Spleen (tissue), 11 donors: Measurements from ENCODE around the gene PAX5. TPM values are rescaled to one million over a fixed set of nuclear protein-coding genes. Genes with fewer than 3 reads are reported as not detected.

Experiments used
- DNase-seq: peaks from one replicate; pipeline ENCODE4 v3.0.0-alpha.2; 2020
- H3K27ac ChIP-seq, 8 donors: fragments of 200-600 bp; sonication (generic) in 7 of 8; 1 replicate in 4 of 8; 2 replicates in 4 of 8; pipeline versions ENCODE4 v1.5.0 to v1.8.0; 2016 to 2021; ENCODE audit warnings: inconsistent platforms in 4 of 8, mild to moderate bottlenecking in 4 of 8, moderate library complexity in 1 of 8
- H3K27me3 ChIP-seq, 7 donors: fragments of 200-600 bp; sonication (generic) in 6 of 7; replicated peaks in 1 of 7; 1 replicate in 4 of 7; 2 replicates in 3 of 7; pipeline versions ENCODE4 v1.5.0 to v1.8.0; 2016 to 2021; ENCODE audit warnings: inconsistent platforms in 3 of 7, mild to moderate bottlenecking in 1 of 7
- H3K36me3 ChIP-seq, 6 donors: fragments of 200-600 bp; sonication (generic) in 5 of 6; 1 replicate in 4 of 6; 2 replicates in 2 of 6; pipeline versions ENCODE4 v1.5.0 to v1.8.0; 2016 to 2021; ENCODE audit warnings: inconsistent platforms in 2 of 6
- H3K4me1 ChIP-seq, 6 donors: fragments of 200-600 bp; sonication (generic) in 5 of 6; 1 replicate in 3 of 6; 2 replicates in 3 of 6; pipeline versions ENCODE4 v1.5.0 to v1.8.0; 2016 to 2021; ENCODE audit warnings: inconsistent platforms in 3 of 6
- H3K4me3 ChIP-seq, 8 donors: fragments of 200-600 bp; sonication (generic) in 7 of 8; 1 replicate in 4 of 8; 2 replicates in 4 of 8; pipeline versions ENCODE4 v1.5.0 to v1.8.0; 2016 to 2021; ENCODE audit warnings: inconsistent platforms in 4 of 8, mild to moderate bottlenecking in 4 of 8, moderate library complexity in 2 of 8
- H3K9me3 ChIP-seq, 8 donors: fragments of 200-600 bp; sonication (generic) in 7 of 8; 1 replicate in 4 of 8; 2 replicates in 4 of 8; pipeline versions ENCODE4 v1.5.0 to v1.8.0; 2016 to 2021; ENCODE audit warnings: inconsistent platforms in 4 of 8
- POLR2A ChIP-seq, 3 donors: fragments of 450-650 bp; IDR thresholded peaks; one replicate each; pipeline ENCODE4 v1.5.1; 2017; ENCODE audit warnings: antibody characterized with exemption in 3 of 3, mild to moderate bottlenecking in 1 of 3
- POLR2AphosphoS5 ChIP-seq, 3 donors: sonication (generic); formaldehyde crosslinking; IDR thresholded peaks; one replicate each; pipeline ENCODE4 v1.5.1; 2017; ENCODE audit warnings: antibody characterized with exemption in 3 of 3
- WGBS, 5 donors: extraction: QIAGEN DNeasy Blood & Tissue Kit in 3 of 5; methylation state at CpG; one replicate each; pipeline versions ENCODE4 v1.1.5 to v1.1.7; 2013 to 2018; 5-methylcytosine and 5-hydroxymethylcytosine counted together
- intact Hi-C: fragments of 100-400 bp; cut with DNase I; formaldehyde crosslinking; loops from one replicate; pipeline ENCODE4 v1.15.0; 2023; ENCODE audit warnings: low total_unique reads
- polyA plus RNA-seq, 3 donors: library from polyadenylated mRNA; stranded (reverse); fragments of 200-250 nt; gene quantifications; one replicate each; pipeline ENCODE4 v1.2.1, GENCODE V29; 2013
- total RNA-seq, 7 donors: library from RNA; depleted of rRNA in 3 of 7; stranded (reverse); fragments of >200 nt in 3 of 7; fragmentation: NEBNext Ultra II Directional in 4 of 7; extraction: Animal tissue kit (Norgen Biotek cat#: 25700) in 4 of 7; gene quantifications; one replicate each; pipeline versions ENCODE4 v1.1.0 to v1.2.1, GENCODE V29; 2016 to 2021
- TF ChIP-seq, protein P1 (sequence below), 11 experiments: fragments of 200-600 bp in 7 of 11; fragments of 450-650 bp in 4 of 11; sonication (generic) in 4 of 11; IDR thresholded peaks in 8 of 11; conservative IDR thresholded peaks in 3 of 11; 1 replicate in 7 of 11; 2 replicates in 4 of 11; pipeline versions ENCODE4 v1.4.0 to v1.8.0; 2016 to 2021; ENCODE audit warnings: antibody characterized with exemption in 11 of 11, inconsistent platforms in 4 of 11, mild to moderate bottlenecking in 1 of 11
- donor health status: healthy with polysubstance abuse.
- donor health status: DM: no; HTN: no; CAD: no; lungs with moderate emphysema.
- donor health status: DM: no; HTN: no; CAD: no.
- donor health status: Bipolar disorder and iron deficiency.
- donor health status: healthy.
- donor health status: DM: no; HTN: no; CAD: no.
- donor health status: DM: yes; HTN: yes; CAD: no.

The PAX5 gene
- total and polyA plus RNA-seq, 10 donors: 15.9 to 120 (median 53.0) TPM

DNA sequence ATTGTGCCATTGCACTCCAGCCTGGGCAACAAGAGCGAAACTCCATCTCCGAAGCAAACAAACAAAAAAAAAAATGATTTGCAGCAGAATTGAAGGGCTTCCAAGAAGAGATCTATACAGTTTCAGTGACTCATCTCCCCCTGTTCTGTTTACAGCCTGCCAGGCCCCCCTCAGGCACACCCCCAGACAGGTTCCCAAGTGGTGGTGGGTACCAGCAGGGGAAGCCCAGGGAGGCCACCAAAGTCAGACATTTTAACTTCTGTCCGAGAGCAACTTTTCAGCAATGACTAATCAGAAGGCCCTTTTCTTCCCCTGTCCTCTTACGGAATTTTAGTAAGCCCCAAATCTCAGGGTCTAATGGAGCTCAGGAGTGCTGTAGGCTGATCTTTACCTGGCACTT lies 98.7 kb downstream of the PAX5 start:
- peaks cover 0 to 9% (median 6%) of the 10 kb centered on the region in 8 donors for H3K9me3 ChIP-seq
- TF ChIP-seq POLR2AphosphoS5 (IDR thresholded peaks at IDR 0.05) (no peak), POLR2A (IDR thresholded peaks at IDR 0.05) (no peak)
- TF ChIP-seq, protein P1, sequence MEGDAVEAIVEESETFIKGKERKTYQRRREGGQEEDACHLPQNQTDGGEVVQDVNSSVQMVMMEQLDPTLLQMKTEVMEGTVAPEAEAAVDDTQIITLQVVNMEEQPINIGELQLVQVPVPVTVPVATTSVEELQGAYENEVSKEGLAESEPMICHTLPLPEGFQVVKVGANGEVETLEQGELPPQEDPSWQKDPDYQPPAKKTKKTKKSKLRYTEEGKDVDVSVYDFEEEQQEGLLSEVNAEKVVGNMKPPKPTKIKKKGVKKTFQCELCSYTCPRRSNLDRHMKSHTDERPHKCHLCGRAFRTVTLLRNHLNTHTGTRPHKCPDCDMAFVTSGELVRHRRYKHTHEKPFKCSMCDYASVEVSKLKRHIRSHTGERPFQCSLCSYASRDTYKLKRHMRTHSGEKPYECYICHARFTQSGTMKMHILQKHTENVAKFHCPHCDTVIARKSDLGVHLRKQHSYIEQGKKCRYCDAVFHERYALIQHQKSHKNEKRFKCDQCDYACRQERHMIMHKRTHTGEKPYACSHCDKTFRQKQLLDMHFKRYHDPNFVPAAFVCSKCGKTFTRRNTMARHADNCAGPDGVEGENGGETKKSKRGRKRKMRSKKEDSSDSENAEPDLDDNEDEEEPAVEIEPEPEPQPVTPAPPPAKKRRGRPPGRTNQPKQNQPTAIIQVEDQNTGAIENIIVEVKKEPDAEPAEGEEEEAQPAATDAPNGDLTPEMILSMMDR (IDR thresholded peaks at IDR 0.05 in 8 of 11, conservative IDR thresholded peaks at IDR 0.05 in 3 of 11): no peak
- H3K4me3 ChIP-seq: no peak overlapping the region
- DNase-seq: no peak
- H3K4me1 ChIP-seq: peaks cover 0 to 33% (median 8%) of the 10 kb centered on the region in 6 donors
- H3K36me3 ChIP-seq: peaks cover 0 to 46% (median 0%) of the 10 kb centered on the region in 6 donors
- intact Hi-C loops: no loop called here
- H3K27ac ChIP-seq: peak overlapping the region in 1 of 8 donors; percentile 30
- peaks cover 0 to 8% (median 0%) of the 10 kb centered on the region in 7 donors for H3K27me3 ChIP-seq
- 75 to 86% (median 83%) methylated on average over 4 of the region's 4 CpGs for WGBS, 5 donors

DNA sequence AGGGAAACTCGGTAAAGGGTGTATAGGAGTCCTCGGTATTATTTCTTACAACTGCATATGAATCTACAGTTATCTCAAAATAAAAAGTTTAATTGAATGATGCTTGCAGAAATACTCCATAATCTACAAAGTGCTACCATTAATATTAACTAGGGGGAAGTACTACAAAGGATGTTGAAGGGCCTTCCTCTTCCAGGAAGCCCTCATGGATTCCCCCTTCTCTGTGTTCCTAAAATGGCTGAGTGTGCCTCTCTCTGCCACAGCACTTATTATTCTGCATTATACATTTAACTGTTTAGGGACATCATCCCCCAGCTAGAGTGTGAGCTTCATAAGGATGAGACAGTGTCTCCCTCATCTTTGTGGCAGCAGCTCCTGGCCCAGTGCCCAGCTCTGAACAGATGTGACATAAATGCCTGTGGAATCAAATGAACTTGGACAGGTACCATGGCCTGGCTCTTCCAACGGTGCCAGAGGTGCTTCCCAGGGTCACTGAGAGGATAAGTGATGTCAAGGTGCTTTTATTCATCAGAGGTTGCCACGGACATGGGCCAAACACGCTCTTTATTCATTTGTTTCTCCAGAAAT lies 99.5 kb downstream of the PAX5 start:
- Histone ChIP-seq H3K27ac (no peak overlapping the region), H3K4me3 (no peak overlapping the region), H3K4me1 (peaks cover 0 to 26% (median 8%) of the 10 kb centered on the region in 6 donors), H3K36me3 (peaks cover 0 to 41% (median 0%) of the 10 kb centered on the region in 6 donors), H3K9me3 (peaks cover 0 to 9% (median 6%) of the 10 kb centered on the region in 8 donors), H3K27me3 (peaks cover 0 to 8% (median 0%) of the 10 kb centered on the region in 7 donors)
- TF ChIP-seq POLR2A (IDR thresholded peaks at IDR 0.05) (no peak), POLR2AphosphoS5 (IDR thresholded peaks at IDR 0.05) (no peak)
- TF ChIP-seq, protein P1 (IDR thresholded peaks at IDR 0.05 in 8 of 11, conservative IDR thresholded peaks at IDR 0.05 in 3 of 11): no peak
- WGBS, 5 donors: 66 to 86% (median 76%) methylated on average over 4 to 5 of the region's 5 CpGs
- intact Hi-C loops: no loop called here
- DNase-seq: no peak

DNA sequence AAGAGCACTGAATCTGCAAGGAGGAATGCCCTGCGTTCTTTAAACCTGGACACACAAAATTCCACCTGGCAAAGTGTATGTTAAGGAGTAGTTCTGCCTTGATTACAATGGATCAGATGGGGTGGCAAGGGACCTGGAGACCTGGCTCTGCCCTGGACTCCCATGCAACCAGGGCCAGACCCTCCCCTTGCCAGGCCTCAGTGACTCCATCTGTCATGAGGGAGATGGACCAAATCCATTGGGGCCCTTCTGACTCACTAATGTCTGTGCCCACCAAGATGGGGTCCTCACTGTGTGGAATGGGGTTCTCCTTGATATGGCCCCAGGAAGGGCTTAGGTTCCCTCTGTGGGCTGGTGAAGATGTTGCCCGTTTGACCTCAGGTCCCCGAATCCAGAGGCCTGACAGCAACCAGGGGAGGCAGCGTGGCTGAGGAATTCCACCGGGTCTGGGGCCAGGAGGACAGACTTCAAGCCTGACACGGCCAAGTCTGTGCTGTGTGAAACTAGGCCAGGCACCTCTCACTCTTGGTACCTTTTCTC lies 100.3 kb downstream of the PAX5 start:
- 77 to 100% (median 82%) methylated on average over 3 to 6 of the region's 6 CpGs for WGBS, 5 donors
- intact Hi-C loops: no loop called here
- no peak for DNase-seq
- Histone ChIP-seq H3K27ac (no peak overlapping the region), H3K27me3 (peaks cover 0 to 8% (median 0%) of the 10 kb centered on the region in 7 donors), H3K9me3 (peaks cover 0 to 9% (median 6%) of the 10 kb centered on the region in 8 donors), H3K4me1 (peaks cover 0 to 18% (median 7%) of the 10 kb centered on the region in 6 donors), H3K4me3 (no peak overlapping the region), H3K36me3 (peaks cover 0 to 41% (median 0%) of the 10 kb centered on the region in 6 donors)
- TF ChIP-seq POLR2AphosphoS5 (IDR thresholded peaks at IDR 0.05) (no peak), POLR2A (IDR thresholded peaks at IDR 0.05) (no peak)
- TF ChIP-seq, protein P1 (IDR thresholded peaks at IDR 0.05 in 8 of 11, conservative IDR thresholded peaks at IDR 0.05 in 3 of 11): no peak

DNA sequence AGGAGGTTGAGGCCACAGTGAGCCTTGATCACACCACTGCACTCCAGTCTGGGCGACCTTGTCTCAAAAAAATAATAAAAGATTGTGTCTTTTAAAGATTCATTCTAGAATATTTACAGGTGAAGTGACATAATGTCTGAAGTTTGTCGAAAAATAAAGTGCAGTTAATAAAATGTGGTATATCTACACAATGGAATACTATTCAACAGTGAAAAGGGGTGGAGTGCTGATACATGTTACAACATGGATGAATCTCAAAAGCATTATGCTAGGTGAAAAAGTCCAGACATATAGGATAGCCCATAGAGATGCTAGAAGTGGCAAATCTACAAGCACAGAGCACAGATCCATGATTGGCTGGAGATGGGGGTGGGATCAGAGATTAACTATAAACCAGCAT lies 101.9 kb downstream of the PAX5 start:
- WGBS, 5 donors: 45 to 49% (median 46%) methylated on average over 2 of the region's 2 CpGs
- Histone ChIP-seq H3K36me3 (peaks cover 0 to 41% (median 0%) of the 10 kb centered on the region in 6 donors), H3K27me3 (peaks cover 0 to 8% (median 0%) of the 10 kb centered on the region in 7 donors), H3K9me3 (peaks cover 0 to 9% (median 6%) of the 10 kb centered on the region in 8 donors), H3K4me3 (no peak overlapping the region), H3K27ac (no peak overlapping the region), H3K4me1 (peaks cover 0 to 7% (median 0%) of the 10 kb centered on the region in 6 donors)
- DNase-seq: no peak
- intact Hi-C loops: no loop called here
- TF ChIP-seq POLR2A (IDR thresholded peaks at IDR 0.05) (no peak), POLR2AphosphoS5 (IDR thresholded peaks at IDR 0.05) (no peak)
- TF ChIP-seq, protein P1 (IDR thresholded peaks at IDR 0.05 in 8 of 11, conservative IDR thresholded peaks at IDR 0.05 in 3 of 11): no peak
